ENCODE data around the gene KMO.

DNA sequence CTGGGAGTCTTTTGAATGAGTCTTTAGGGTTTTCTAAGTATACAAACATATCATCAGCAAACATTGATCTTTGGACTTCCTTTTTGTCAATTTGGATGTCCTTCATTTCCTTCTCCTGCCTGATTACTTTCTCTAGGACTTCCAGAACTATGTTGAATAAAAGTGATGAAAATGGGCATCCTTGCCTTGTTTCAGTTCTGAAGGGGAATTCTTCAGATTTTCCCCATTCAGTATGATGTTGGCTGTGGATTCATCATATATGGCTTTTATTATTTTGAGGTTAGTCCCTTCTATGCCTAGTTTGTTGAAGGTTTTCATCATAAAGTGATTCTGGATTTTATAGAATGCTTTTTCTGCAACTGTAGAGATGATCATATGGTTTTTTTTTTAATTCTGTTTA is 42.0 kb downstream of the KMO start:
- TF ChIP-seq, protein P1, sequence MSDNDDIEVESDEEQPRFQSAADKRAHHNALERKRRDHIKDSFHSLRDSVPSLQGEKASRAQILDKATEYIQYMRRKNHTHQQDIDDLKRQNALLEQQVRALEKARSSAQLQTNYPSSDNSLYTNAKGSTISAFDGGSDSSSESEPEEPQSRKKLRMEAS (IDR thresholded peaks at IDR 0.05) = no peak
- TF ChIP-seq RAD21 (IDR thresholded peaks at IDR 0.05) = no peak
